ENCODE results near the gene KLF11. TPM values are rescaled to one million over a fixed set of nuclear protein-coding genes. Genes with fewer than 3 reads are reported as not detected.

The KLF11 gene
- polyA plus RNA-seq, 1 donor from 2014 or later, result 5.7 TPM

GRCh38 chr2:10065773-10066055, 22.4 kb downstream of the KLF11 start:
- Histone ChIP-seq H3K9ac (ENCODE audit: low read length) (no peak overlapping the region), H3K9me2 (ENCODE audit: insufficient read depth, low read length) (no peaks in the 10 kb centered on the region), H3K9me3 (ENCODE audit: low read length) (no peaks in the 10 kb centered on the region), H3K4me2 (ENCODE audit: low read length) (no peak overlapping the region), H4K20me1 (ENCODE audit: insufficient read depth) (no peaks in the 10 kb centered on the region), H3F3A (ENCODE audit: insufficient read depth, low read length, poor library complexity, severe bottlenecking) (no peaks in the 10 kb centered on the region), H3K36me3 (ENCODE audit: insufficient read depth, low read length) (no peaks in the 10 kb centered on the region), H2AFZ (ENCODE audit: low read depth, low read length) (no peak overlapping the region), H3K79me2 (replicated peaks; ENCODE audit: insufficient read depth, low read length) (no peaks in the 10 kb centered on the region), H3K4me3 (ENCODE audit: low read length) (no peak overlapping the region), H3K27ac (ENCODE audit: low read length) (no peak overlapping the region), H3K27me3 (ENCODE audit: insufficient read depth, low read depth, low read length) (no peaks in the 10 kb centered on the region)
- TF ChIP-seq CTCF (IDR thresholded peaks at IDR 0.05; ENCODE audit: poor library complexity, severe bottlenecking), result no peak
- TF ChIP-seq, protein P1, sequence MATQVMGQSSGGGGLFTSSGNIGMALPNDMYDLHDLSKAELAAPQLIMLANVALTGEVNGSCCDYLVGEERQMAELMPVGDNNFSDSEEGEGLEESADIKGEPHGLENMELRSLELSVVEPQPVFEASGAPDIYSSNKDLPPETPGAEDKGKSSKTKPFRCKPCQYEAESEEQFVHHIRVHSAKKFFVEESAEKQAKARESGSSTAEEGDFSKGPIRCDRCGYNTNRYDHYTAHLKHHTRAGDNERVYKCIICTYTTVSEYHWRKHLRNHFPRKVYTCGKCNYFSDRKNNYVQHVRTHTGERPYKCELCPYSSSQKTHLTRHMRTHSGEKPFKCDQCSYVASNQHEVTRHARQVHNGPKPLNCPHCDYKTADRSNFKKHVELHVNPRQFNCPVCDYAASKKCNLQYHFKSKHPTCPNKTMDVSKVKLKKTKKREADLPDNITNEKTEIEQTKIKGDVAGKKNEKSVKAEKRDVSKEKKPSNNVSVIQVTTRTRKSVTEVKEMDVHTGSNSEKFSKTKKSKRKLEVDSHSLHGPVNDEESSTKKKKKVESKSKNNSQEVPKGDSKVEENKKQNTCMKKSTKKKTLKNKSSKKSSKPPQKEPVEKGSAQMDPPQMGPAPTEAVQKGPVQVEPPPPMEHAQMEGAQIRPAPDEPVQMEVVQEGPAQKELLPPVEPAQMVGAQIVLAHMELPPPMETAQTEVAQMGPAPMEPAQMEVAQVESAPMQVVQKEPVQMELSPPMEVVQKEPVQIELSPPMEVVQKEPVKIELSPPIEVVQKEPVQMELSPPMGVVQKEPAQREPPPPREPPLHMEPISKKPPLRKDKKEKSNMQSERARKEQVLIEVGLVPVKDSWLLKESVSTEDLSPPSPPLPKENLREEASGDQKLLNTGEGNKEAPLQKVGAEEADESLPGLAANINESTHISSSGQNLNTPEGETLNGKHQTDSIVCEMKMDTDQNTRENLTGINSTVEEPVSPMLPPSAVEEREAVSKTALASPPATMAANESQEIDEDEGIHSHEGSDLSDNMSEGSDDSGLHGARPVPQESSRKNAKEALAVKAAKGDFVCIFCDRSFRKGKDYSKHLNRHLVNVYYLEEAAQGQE (IDR thresholded peaks at IDR 0.05; ENCODE audit: borderline replicate concordance), result no peak
- TF ChIP-seq EP300 (conservative IDR thresholded peaks at IDR 0.05; ENCODE audit: poor library complexity, severe bottlenecking), result no peak
- TF ChIP-seq TAF1 (IDR thresholded peaks at IDR 0.05; ENCODE audit: low read depth), result no peak
- no peak for TF ChIP-seq RAD21 (conservative IDR thresholded peaks at IDR 0.05)
- TF ChIP-seq POLR2AphosphoS5 (IDR thresholded peaks at IDR 0.05), result no peak
- no peak for TF ChIP-seq EZH2 (IDR thresholded peaks at IDR 0.05; ENCODE audit: borderline replicate concordance, insufficient read depth, low read length, poor library complexity, severe bottlenecking)
- no peak for TF ChIP-seq MXI1 (conservative IDR thresholded peaks at IDR 0.05; ENCODE audit: poor library complexity, severe bottlenecking)
- no peak for TF ChIP-seq SMC3 (conservative IDR thresholded peaks at IDR 0.05; ENCODE audit: poor library complexity)

DNA sequence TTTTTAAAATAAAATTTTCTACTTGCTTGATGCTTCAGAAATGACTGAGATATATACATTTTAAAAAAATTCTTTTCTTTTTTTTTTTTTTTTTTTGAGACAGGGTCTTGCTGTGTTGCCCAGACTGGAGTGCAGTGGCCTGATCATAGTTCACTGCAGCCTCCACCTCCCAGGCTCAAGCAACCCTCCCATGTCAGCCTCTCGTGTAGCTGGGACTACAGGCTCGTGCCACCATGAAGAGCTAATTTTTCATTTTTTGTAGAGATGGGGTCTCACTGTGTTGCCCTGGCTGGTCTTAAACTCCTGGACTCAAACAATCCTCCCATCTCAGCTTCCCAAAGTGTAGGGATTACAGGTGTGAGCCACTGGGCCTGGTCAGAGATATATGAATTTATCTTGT, 24.0 kb downstream of the KLF11 start:
- Histone ChIP-seq H2AFZ (ENCODE audit: low read depth, low read length) (no peak overlapping the region), H3K4me2 (ENCODE audit: low read length) (no peak overlapping the region), H3K4me3 (ENCODE audit: low read length) (no peak overlapping the region), H4K20me1 (ENCODE audit: insufficient read depth) (no peaks in the 10 kb centered on the region), H3K9ac (ENCODE audit: low read length) (no peak overlapping the region), H3K9me3 (ENCODE audit: low read length) (no peaks in the 10 kb centered on the region), H3F3A (ENCODE audit: insufficient read depth, low read length, poor library complexity, severe bottlenecking) (no peaks in the 10 kb centered on the region), H3K9me2 (ENCODE audit: insufficient read depth, low read length) (no peaks in the 10 kb centered on the region), H3K36me3 (ENCODE audit: insufficient read depth, low read length) (no peaks in the 10 kb centered on the region), H3K27ac (ENCODE audit: low read length) (no peak overlapping the region), H3K79me2 (replicated peaks; ENCODE audit: insufficient read depth, low read length) (no peaks in the 10 kb centered on the region), H3K27me3 (ENCODE audit: insufficient read depth, low read depth, low read length) (no peaks in the 10 kb centered on the region)
- TF ChIP-seq SMC3 (conservative IDR thresholded peaks at IDR 0.05; ENCODE audit: poor library complexity) (no peak), RAD21 (conservative IDR thresholded peaks at IDR 0.05) (no peak), CTCF (IDR thresholded peaks at IDR 0.05; ENCODE audit: poor library complexity, severe bottlenecking) (no peak), EP300 (conservative IDR thresholded peaks at IDR 0.05; ENCODE audit: poor library complexity, severe bottlenecking) (no peak), EZH2 (IDR thresholded peaks at IDR 0.05; ENCODE audit: borderline replicate concordance, insufficient read depth, low read length, poor library complexity, severe bottlenecking) (no peak), POLR2AphosphoS5 (IDR thresholded peaks at IDR 0.05) (no peak), TAF1 (IDR thresholded peaks at IDR 0.05; ENCODE audit: low read depth) (no peak), MXI1 (conservative IDR thresholded peaks at IDR 0.05; ENCODE audit: poor library complexity, severe bottlenecking) (no peak)
- TF ChIP-seq, protein P1 (IDR thresholded peaks at IDR 0.05; ENCODE audit: borderline replicate concordance), result no peak
